HK-2 (cell line): Measurements from ENCODE around the gene PTPN11.

Source experiments
- DNase-seq: peaks from one replicate; pipeline ENCODE4 v3.0.0-alpha.2; 2018; ENCODE audit not compliant: unreplicated experiment

Gene PTPN11

DNA sequence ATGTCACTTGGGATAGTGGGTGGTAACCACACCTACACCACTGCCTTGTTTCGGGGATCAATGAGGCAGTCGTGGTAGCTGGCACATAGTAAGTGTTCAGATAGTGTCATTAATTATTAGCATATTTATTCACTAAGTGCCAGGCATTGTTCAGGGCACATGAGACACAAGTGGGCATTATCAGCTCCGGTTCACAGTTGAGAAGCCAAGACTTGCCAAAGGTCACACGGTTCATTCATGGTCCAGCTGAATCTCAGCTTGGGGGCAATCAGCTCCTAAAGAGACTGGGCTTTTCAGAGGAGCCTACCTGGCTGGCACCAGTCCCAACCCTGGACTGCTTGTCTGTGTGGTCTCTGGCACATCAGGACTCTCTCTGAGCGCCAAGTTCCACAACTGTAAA, 121.3 kb downstream of the PTPN11 start:
- DNase-seq: no peak

DNA sequence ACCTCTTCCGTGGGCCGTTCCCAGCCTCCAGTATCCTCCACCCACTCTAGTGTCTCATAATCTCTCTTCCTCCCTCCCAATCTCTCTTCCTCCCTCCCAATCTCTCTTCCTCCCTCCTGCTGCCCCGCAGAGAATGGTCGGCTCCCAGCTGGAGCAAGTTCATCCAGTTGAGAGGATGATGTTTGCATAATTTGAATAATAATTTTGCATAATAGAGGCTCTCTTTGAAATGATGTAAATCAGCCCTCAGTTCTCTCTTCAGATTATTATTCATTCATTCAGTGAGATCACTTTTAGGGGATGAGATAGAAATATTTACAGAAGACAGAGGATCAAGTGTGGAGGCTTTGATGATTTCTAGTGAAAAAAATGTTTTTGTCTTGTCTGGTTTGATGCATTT, 125.0 kb downstream of the PTPN11 start:
- DNase-seq: no peak

GRCh38 chr12:112546339-112546738, 127.6 kb downstream of the PTPN11 start:
- DNase-seq: no peak

DNA sequence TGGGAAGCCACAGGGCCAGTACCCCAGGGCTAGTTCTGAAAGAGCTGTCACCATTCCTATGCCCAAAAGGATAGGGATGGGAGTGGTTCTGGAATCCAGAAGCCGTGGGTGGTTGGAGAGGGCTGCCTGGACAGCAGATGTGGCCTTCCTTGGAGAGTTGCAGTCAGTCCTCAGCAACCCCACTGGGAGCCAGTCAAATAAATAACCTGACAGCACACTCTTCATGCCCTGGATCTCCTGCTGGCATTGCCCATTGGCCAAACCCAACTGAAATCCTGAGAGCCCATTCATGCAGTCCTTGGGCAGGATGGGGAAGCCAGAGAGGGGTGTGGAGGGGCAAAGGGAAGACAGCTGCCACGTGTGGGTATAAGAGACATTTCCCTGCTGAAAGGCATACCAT, 128.2 kb downstream of the PTPN11 start:
- no peak for DNase-seq

DNA sequence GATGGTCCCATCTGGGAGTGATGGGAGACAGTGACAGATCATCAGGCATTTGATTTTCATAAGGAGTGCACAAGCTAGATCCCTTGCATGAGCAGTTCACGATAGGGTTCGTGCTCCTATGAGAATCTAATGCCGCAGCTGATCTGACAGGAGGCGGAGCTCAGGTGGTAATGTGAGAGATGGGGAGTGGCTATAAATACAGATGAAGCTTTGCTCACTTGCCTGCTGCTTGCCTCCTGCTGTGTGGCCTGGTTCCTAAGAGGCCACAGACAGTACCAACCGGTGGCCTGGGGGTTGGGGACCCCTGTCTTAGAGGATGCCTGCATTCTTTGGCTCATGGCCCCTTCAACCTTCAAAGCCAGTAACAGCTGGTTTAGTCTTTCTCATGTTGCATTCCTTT, 130.3 kb downstream of the PTPN11 start:
- no peak for DNase-seq

DNA sequence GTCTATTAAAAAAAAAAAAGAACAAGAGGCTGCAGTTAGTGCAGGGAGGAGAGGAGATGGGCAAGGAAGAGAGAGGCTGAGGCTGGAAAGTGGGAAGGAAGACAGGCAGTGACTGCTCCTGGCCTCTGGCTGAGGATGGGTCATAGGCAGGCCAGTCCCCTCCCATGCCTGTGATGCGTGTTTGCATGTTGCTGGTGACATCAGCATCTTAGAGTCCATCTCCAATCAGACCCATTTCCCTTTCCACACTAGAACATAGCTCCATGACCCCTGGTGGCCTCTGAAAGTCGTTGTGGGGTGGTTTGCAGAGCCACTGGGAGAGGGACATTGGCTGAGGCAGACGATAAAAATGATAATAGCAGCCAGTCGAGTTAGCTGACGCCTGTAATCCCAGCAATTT, 132.9 kb downstream of the PTPN11 start:
- no peak for DNase-seq

- DNase-seq: no peak
Observed at GRCh38 chr12:112555621-112556233, 137.0 kb downstream of the PTPN11 start.

- no peak for DNase-seq
Observed at GRCh38 chr12:112557951-112558630, 139.3 kb downstream of the PTPN11 start.
